SK-N-SH (cell line): Measurements from ENCODE around the gene BBX. TPM values are rescaled to one million over a fixed set of nuclear protein-coding genes. Genes with fewer than 3 reads are reported as not detected.

Experiments
- CTCF ChIA-PET: fragments of 300-600, 350-600 bp; formaldehyde crosslinking; extraction: SDS; loops from one replicate; lab custom pipeline; 2021; lab: Yijun Ruan, JAX
- POLR2A ChIA-PET: fragments of 350-600 bp; sonication (Branson Sonifier 250); formaldehyde crosslinking; extraction: SDS; loops from one replicate; lab custom pipeline; 2020; ENCODE audit warnings: antibody characterized with exemption, inconsistent platforms; lab: Yijun Ruan, JAX
- DNase-seq: peaks from one replicate; pipeline ENCODE4 v3.0.0; 2012
- H2AFZ ChIP-seq: fragments of 200-600 bp; sonication (generic); 2 replicates; pipeline ENCODE4 v1.8.1; 2016; ENCODE audit warnings: antibody characterized with exemption, mild to moderate bottlenecking, low read depth
- H3F3A ChIP-seq: fragments of 200-600 bp; sonication (generic); replicated peaks from 2 replicates; pipeline ENCODE3; 2016; ENCODE audit warnings: antibody characterized with exemption, mild to moderate bottlenecking; ENCODE audit not compliant: insufficient read depth
- H3K27ac ChIP-seq, 2 experiments: fragments of 200-500 bp in 1 of 2; fragments of 200-600 bp in 1 of 2; sonication (Bioruptor generic) in 1 of 2; sonication (generic), shearing (Covaris generic) in 1 of 2; 2 replicates each; pipeline versions ENCODE4 v1.5.1 to v1.6.1; 2014 to 2016; ENCODE audit warnings: low read depth in 2 of 2, inconsistent platforms in 1 of 2, low read length in 1 of 2, mild to moderate bottlenecking in 1 of 2, mixed read lengths in 1 of 2
- H3K27me3 ChIP-seq: fragments of 200-600 bp; sonication (generic), shearing (Covaris generic); 2 replicates; pipeline ENCODE4 v1.6.1; 2016; ENCODE audit warnings: mixed run types; ENCODE audit not compliant: insufficient read depth
- H3K36me3 ChIP-seq, 2 experiments: fragments of 200-500 bp in 1 of 2; fragments of 200-600 bp in 1 of 2; sonication (Bioruptor generic) in 1 of 2; sonication (generic) in 1 of 2; replicated peaks in 1 of 2; 2 replicates each; pipeline versions ENCODE3 to v1.5.1; 2014 to 2016; ENCODE audit warnings: low read length in 1 of 2, mild to moderate bottlenecking in 1 of 2; ENCODE audit not compliant: insufficient read depth in 2 of 2, control insufficient read depth in 1 of 2
- H3K4me1 ChIP-seq, 2 experiments: fragments of 200-500 bp in 1 of 2; fragments of 200-600 bp in 1 of 2; sonication (Bioruptor generic) in 1 of 2; sonication (generic), shearing (Covaris generic) in 1 of 2; 2 replicates each; pipeline versions ENCODE4 v1.5.1 to v1.6.1; 2014 to 2016; ENCODE audit warnings: low read depth in 1 of 2, low read length in 1 of 2, mixed run types in 1 of 2; ENCODE audit not compliant: insufficient read depth in 2 of 2, control insufficient read depth in 1 of 2
- H3K4me2 ChIP-seq: fragments of 200-600 bp; sonication (generic), shearing (Covaris generic); 2 replicates; pipeline ENCODE4 v1.6.1; 2017; ENCODE audit warnings: mixed run types
- H3K4me3 ChIP-seq, 2 experiments: fragments of 200-500 bp in 1 of 2; fragments of 200-600 bp in 1 of 2; sonication (Bioruptor generic) in 1 of 2; sonication (generic), shearing (Covaris generic) in 1 of 2; 2 replicates each; pipeline versions ENCODE4 v1.5.1 to v1.8.1; 2014 to 2016; ENCODE audit warnings: low read depth in 2 of 2, inconsistent platforms in 1 of 2, low read length in 1 of 2, mild to moderate bottlenecking in 1 of 2, mixed read lengths in 1 of 2, moderate library complexity in 1 of 2
- H3K79me2 ChIP-seq: fragments of 200-600 bp; sonication (generic); 2 replicates; pipeline ENCODE4 v1.8.1; 2017; ENCODE audit warnings: mild to moderate bottlenecking; ENCODE audit not compliant: insufficient read depth
- H3K9ac ChIP-seq: fragments of 200-600 bp; sonication (generic); 2 replicates; pipeline ENCODE4 v1.6.1; 2017; ENCODE audit warnings: mixed run types
- H3K9me2 ChIP-seq: fragments of 200-600 bp; sonication (generic); 2 replicates; pipeline ENCODE4 v1.6.1; 2017; ENCODE audit warnings: mixed run types
- H3K9me3 ChIP-seq: fragments of 200-600 bp; sonication (generic); 2 replicates; pipeline ENCODE4 v1.6.1; 2017; ENCODE audit warnings: mixed run types, mild to moderate bottlenecking, moderate library complexity
- H4K20me1 ChIP-seq: fragments of 200-600 bp; sonication (generic); 2 replicates; pipeline ENCODE4 v1.6.1; 2017; ENCODE audit warnings: mild to moderate bottlenecking, mixed run types; ENCODE audit not compliant: insufficient read depth
- CHD2 ChIP-seq: fragments of 150-350 bp; IDR thresholded peaks from 2 replicates; pipeline ENCODE4 v1.6.1; 2018; ENCODE audit warnings: low read length; ENCODE audit not compliant: partially characterized antibody
- FOSL2 ChIP-seq: IDR thresholded peaks from 2 replicates; pipeline ENCODE4 v1.4.0; 2012; ENCODE audit warnings: low read depth, mild to moderate bottlenecking, moderate library complexity, borderline replicate concordance
- FOXM1 ChIP-seq: IDR thresholded peaks from 2 replicates; pipeline ENCODE4 v1.4.0; 2012; ENCODE audit warnings: low read depth, mild to moderate bottlenecking
- GABPA ChIP-seq: IDR thresholded peaks from 2 replicates; pipeline ENCODE4 v1.4.0; 2012; ENCODE audit warnings: low read depth, mild to moderate bottlenecking
- IRF3 ChIP-seq: fragments of 150-350 bp; IDR thresholded peaks from 2 replicates; pipeline ENCODE4 v1.6.1; 2016; ENCODE audit warnings: mild to moderate bottlenecking, low read depth, low read length
- JUND ChIP-seq: IDR thresholded peaks from 2 replicates; pipeline ENCODE4 v1.4.0; 2012
- NRF1 ChIP-seq: IDR thresholded peaks from 2 replicates; pipeline ENCODE4 v1.6.1; 2012; ENCODE audit warnings: low read depth, mild to moderate bottlenecking, low read length
- POLR2AphosphoS5 ChIP-seq: IDR thresholded peaks from 2 replicates; pipeline ENCODE4 v1.6.1; 2012; ENCODE audit warnings: low read depth, low read length
- RAD21 ChIP-seq: IDR thresholded peaks from 2 replicates; pipeline ENCODE4 v1.6.1; 2012; ENCODE audit warnings: mild to moderate bottlenecking, low read length
- SIN3A ChIP-seq: IDR thresholded peaks from 2 replicates; pipeline ENCODE4 v1.6.1; 2012; ENCODE audit warnings: low read depth, mild to moderate bottlenecking, low read length, moderate library complexity, borderline replicate concordance
- SMC3 ChIP-seq: IDR thresholded peaks from 2 replicates; pipeline ENCODE4 v1.6.1; 2012; ENCODE audit warnings: low read depth, low read length, improper control_type of control experiment
- TCF12 ChIP-seq: IDR thresholded peaks from 2 replicates; pipeline ENCODE4 v1.4.0; 2012
- whole genome bisulfite sequencing: methylation state at CpG from one replicate; pipeline ENCODE4 v1.1.6; 2017; ENCODE audit warnings: low lambda C conversion rate; 5-methylcytosine and 5-hydroxymethylcytosine counted together
- polyA plus RNA-seq, 3 experiments: library from polyadenylated mRNA; depleted of rRNA; stranded (reverse); fragments of >200 nt; gene quantifications; 2 replicates each; pipeline ENCODE4 v1.2.3, GENCODE V29; 2012
- TF ChIP-seq, protein P1 (sequence below): IDR thresholded peaks from 2 replicates; pipeline ENCODE4 v1.4.0; 2012; ENCODE audit warnings: low read depth
- TF ChIP-seq, protein P2 (sequence below): IDR thresholded peaks from 2 replicates; pipeline ENCODE4; 2012

Gene BBX
- polyA plus RNA-seq, 1 of the 3 experiments (the other 2 are of a cell fraction): 14.2 TPM

DNA sequence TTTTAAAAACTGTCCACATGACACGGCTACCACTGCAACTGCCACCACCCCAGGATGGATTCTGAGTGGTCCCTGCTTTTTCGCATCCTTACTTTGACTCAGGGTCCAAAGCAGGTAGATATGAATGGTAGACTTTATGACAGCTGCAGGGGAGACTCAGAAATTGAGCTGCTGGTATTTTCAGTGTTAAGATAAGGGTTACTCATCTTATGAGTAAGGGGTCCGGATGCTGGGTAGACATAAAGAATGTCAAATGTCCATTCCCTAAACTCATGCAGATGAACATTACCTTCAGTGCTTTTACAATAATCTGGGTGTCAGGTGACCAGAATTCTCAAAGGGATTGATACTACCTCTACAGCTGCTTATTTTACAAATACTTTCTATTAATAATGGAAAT is 25.9 kb upstream of the BBX start:
- H3K79me2 ChIP-seq: no peaks in the 10 kb centered on the region
- POLR2A ChIA-PET: no interaction called here
- peaks cover 4% of the 10 kb centered on the region for H3F3A ChIP-seq
- CTCF ChIA-PET: interaction anchor here (1.3 kb wide), 1 partner anchor 260 kb away, joined by 4 read pairs; no protein-coding TSS in a partner anchor
- 80% methylated on average over 3 of the region's 3 CpGs for WGBS
- no peak overlapping the region for H3K4me3 ChIP-seq
- H3K36me3 ChIP-seq: no peaks in the 10 kb centered on the region
- H3K9me2 ChIP-seq: no peaks in the 10 kb centered on the region
- no peaks in the 10 kb centered on the region for H4K20me1 ChIP-seq
- no peak overlapping the region for H3K27ac ChIP-seq
- no peak overlapping the region for H3K4me2 ChIP-seq
- 0 out of 2 replicates have a peak overlapping the region, but pooled peaks have one; percentile 17 for H2AFZ ChIP-seq
- no peak for TF ChIP-seq POLR2AphosphoS5
- TF ChIP-seq GABPA: no peak
- TF ChIP-seq SIN3A: no peak
- no peak for TF ChIP-seq FOSL2
- TF ChIP-seq, protein P1, sequence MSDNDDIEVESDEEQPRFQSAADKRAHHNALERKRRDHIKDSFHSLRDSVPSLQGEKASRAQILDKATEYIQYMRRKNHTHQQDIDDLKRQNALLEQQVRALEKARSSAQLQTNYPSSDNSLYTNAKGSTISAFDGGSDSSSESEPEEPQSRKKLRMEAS: no peak
- no peak for TF ChIP-seq TCF12
- TF ChIP-seq SMC3: no peak
- no peak for TF ChIP-seq RAD21
- TF ChIP-seq CHD2: no peak
- TF ChIP-seq, protein P2, sequence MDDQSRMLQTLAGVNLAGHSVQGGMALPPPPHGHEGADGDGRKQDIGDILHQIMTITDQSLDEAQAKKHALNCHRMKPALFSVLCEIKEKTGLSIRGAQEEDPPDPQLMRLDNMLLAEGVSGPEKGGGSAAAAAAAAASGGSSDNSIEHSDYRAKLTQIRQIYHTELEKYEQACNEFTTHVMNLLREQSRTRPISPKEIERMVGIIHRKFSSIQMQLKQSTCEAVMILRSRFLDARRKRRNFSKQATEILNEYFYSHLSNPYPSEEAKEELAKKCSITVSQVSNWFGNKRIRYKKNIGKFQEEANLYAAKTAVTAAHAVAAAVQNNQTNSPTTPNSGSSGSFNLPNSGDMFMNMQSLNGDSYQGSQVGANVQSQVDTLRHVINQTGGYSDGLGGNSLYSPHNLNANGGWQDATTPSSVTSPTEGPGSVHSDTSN: no peak
- no peak for TF ChIP-seq FOXM1
- H3K9me3 ChIP-seq: no peaks in the 10 kb centered on the region
- H3K4me1 ChIP-seq: peaks cover 0 to 4% of the 10 kb centered on the region in 2 experiments; a peak in 1 of 4 replicates
- no peaks in the 10 kb centered on the region for H3K27me3 ChIP-seq
- no peak overlapping the region for H3K9ac ChIP-seq
- DNase-seq: no peak

DNA sequence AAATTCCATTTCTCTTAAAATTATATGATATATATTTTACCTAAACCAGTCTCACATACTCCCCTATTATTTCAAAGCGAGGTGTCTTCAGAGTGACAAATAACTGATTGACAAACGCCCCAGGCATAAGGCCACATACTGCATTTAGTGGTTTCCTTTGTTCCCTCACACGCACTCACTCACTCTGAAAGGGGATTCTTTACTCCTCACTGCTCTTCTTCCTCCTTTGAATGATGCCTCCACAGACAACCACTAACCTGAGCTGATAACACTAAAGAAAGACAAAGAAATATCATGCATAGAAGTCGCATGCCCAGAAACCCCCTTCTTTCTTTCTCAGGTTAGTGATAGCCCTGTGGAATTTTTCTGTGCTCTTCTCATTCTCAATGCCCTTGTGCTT is 24.1 kb upstream of the BBX start:
- Histone ChIP-seq H3K9me3 (no peaks in the 10 kb centered on the region), H3K4me1 (no peaks in the 10 kb centered on the region), H4K20me1 (no peaks in the 10 kb centered on the region), H2AFZ (no peak overlapping the region), H3K4me3 (no peak overlapping the region), H3K27ac (no peak overlapping the region), H3K9ac (no peak overlapping the region), H3K36me3 (no peaks in the 10 kb centered on the region), H3K79me2 (no peaks in the 10 kb centered on the region), H3F3A (peaks cover 4% of the 10 kb centered on the region), H3K27me3 (no peaks in the 10 kb centered on the region), H3K4me2 (no peak overlapping the region), H3K9me2 (no peaks in the 10 kb centered on the region)
- DNase-seq: no peak
- ChIA-PET CTCF (interaction anchor here (0.8 to 1.4 kb wide), 2 partner anchors 14 to 77 kb away, joined by 3 to 4 read pairs; no protein-coding TSS in a partner anchor), POLR2A (no interaction called here)
- 75% methylated on average over 4 of the region's 4 CpGs for WGBS
- TF ChIP-seq JUND: no peak
- TF ChIP-seq IRF3: no peak
- no peak for TF ChIP-seq NRF1
